ENCODE data around the gene DLG2. TPM values are rescaled to one million over a fixed set of nuclear protein-coding genes. Genes with fewer than 3 reads are reported as not detected.

DLG2 gene
- total and polyA plus RNA-seq, 9 of the 15 experiments (the other 6 are each of a cell fraction or from before 2014, with no cell fraction given): 0.52 to 1.6 (median 0.95) TPM

GRCh38 chr11:83425137-83425466 is 2202.0 kb downstream of the DLG2 start:
- BruUV-seq (replicated peaks): no TSS peak
- FAIRE-seq: no peak

More at GRCh38 chr11:83425137-83425466, 2202.0 kb downstream of the DLG2 start:
- H3K4me3 ChIP-seq: no peak overlapping the region
- H3K4me1 ChIP-seq (replicated peaks in 1 of 2; ENCODE audit: control insufficient read depth in 2 of 2, insufficient read depth in 2 of 2, low read length in 2 of 2): no peaks in the 10 kb centered on the region
- no peak overlapping the region for H2AFZ ChIP-seq (ENCODE audit: low read depth, low read length)
- no peaks in the 10 kb centered on the region for H3K27me3 ChIP-seq (ENCODE audit: control insufficient read depth in 2 of 2, insufficient read depth in 2 of 2, low read length in 2 of 2)
- H4K20me1 ChIP-seq (replicated peaks; ENCODE audit: control insufficient read depth, insufficient read depth, low read length): no peaks in the 10 kb centered on the region
- H3K36me3 ChIP-seq (ENCODE audit: control insufficient read depth, insufficient read depth, low read length): no peaks in the 10 kb centered on the region
- TF ChIP-seq FOXO4 (CRISPR knock-in tag; IDR thresholded peaks at IDR 0.05): no peak
- TF ChIP-seq HES1 (IDR thresholded peaks at IDR 0.05; ENCODE audit: low read depth): no peak
- no peak for TF ChIP-seq MAX (CRISPR knock-in tag; IDR thresholded peaks at IDR 0.05)
- TF ChIP-seq THRAP3 (IDR thresholded peaks at IDR 0.05; ENCODE audit: borderline replicate concordance): no peak
- no peak for TF ChIP-seq NKRF (IDR thresholded peaks at IDR 0.05; ENCODE audit: borderline replicate concordance)
- no peak for TF ChIP-seq ZBTB7A (IDR thresholded peaks at IDR 0.05; ENCODE audit: borderline replicate concordance, control insufficient read depth, low read depth, low read length)
- TF ChIP-seq PKNOX1 (IDR thresholded peaks at IDR 0.05): no peak
- no peak for TF ChIP-seq PTBP1 (IDR thresholded peaks at IDR 0.05; ENCODE audit: low read depth, low read length)
- TF ChIP-seq CREB5 (CRISPR knock-in tag; IDR thresholded peaks at IDR 0.05): no peak
- TF ChIP-seq TFE3 (CRISPR knock-in tag; IDR thresholded peaks at IDR 0.05): no peak
- TF ChIP-seq HLTF (IDR thresholded peaks at IDR 0.05): no peak
- no peak for TF ChIP-seq LCOR (CRISPR knock-in tag; IDR thresholded peaks at IDR 0.05)
- H3K9me1 ChIP-seq (ENCODE audit: control insufficient read depth, insufficient read depth, low read length): no peaks in the 10 kb centered on the region
- in situ Hi-C loops (cut with MboI): no loop called here
- ChIA-PET CTCF (ENCODE audit: low intra/inter-chr PET ratio) (no interaction called here), POLR2A (no interaction called here)
- DNase-seq (ENCODE audit: extremely low read depth in 1 of 4, low spot score in 3 of 4) (no peak), ATAC-seq (no peak)
- H3K79me2 ChIP-seq (ENCODE audit: control insufficient read depth, insufficient read depth, low read length): no peaks in the 10 kb centered on the region
- H3K9me3 ChIP-seq (replicated peaks; ENCODE audit: control insufficient read depth, insufficient read depth, low read depth, low read length): no peaks in the 10 kb centered on the region
- H3K27ac ChIP-seq (ENCODE audit: extremely low read depth, low read depth, low read length): no peak overlapping the region
- no peak overlapping the region for H3K9ac ChIP-seq (ENCODE audit: insufficient read depth in 1 of 2, low read depth in 2 of 2, low read length in 2 of 2)
- no peak overlapping the region for H3K4me2 ChIP-seq (ENCODE audit: insufficient read depth, low read length)
- intact Hi-C loops (cut with micrococcal nuclease): no loop called here

Measured in K562 (cell line).